HEK293 (cell line): Measurements from ENCODE around the gene ENKD1.

ENCODE experiments used
- CTCF ChIA-PET: fragments of 350-600 bp; formaldehyde crosslinking; extraction: SDS; loops from one replicate; lab custom pipeline; 2021; ENCODE audit warnings: antibody characterized with exemption; lab: Yijun Ruan, JAX
- POLR2A ChIA-PET: fragments of 300-600 bp; formaldehyde crosslinking; extraction: SDS; loops from one replicate; lab custom pipeline; 2020; ENCODE audit warnings: antibody characterized with exemption, inconsistent platforms; lab: Yijun Ruan, JAX
- H3K27ac ChIP-seq: fragments of 200-500 bp; sonication (Bioruptor generic); 2 replicates; pipeline ENCODE4 v1.5.1; 2014; ENCODE audit warnings: low read depth, low read length, control low read depth, inconsistent platforms; ENCODE audit errors: extremely low read depth
- H3K36me3 ChIP-seq, 2 experiments: fragments of 200-500 bp in 1 of 2; sonication (Bioruptor generic) in 1 of 2; 1 replicate in 1 of 2; 2 replicates in 1 of 2; pipeline ENCODE4 v1.5.1; 2014 to 2017; ENCODE audit warnings: inconsistent platforms in 2 of 2, low read length in 2 of 2; ENCODE audit not compliant: control insufficient read depth in 2 of 2, insufficient read depth in 1 of 2
- H3K4me1 ChIP-seq: fragments of 200-500 bp; sonication (Bioruptor generic); 2 replicates; pipeline ENCODE4 v1.5.1; 2014; ENCODE audit warnings: mild to moderate bottlenecking, low read length, inconsistent platforms; ENCODE audit not compliant: control insufficient read depth, insufficient read depth
- H3K4me3 ChIP-seq: 2 replicates; pipeline ENCODE4 v1.5.1; 2011; ENCODE audit warnings: low read depth, mild to moderate bottlenecking, control low read depth, low read length, moderate library complexity
- H3K9me3 ChIP-seq: fragments of 200-500 bp; sonication (Bioruptor generic); 2 replicates; pipeline ENCODE4 v1.5.1; 2014; ENCODE audit warnings: low read depth, low read length, inconsistent platforms; ENCODE audit not compliant: control insufficient read depth, insufficient read depth
- EGR2 ChIP-seq: fragments of 450-650 bp; formaldehyde crosslinking; IDR thresholded peaks from 2 replicates; pipeline ENCODE4 v1.5.1; 2016; ENCODE audit warnings: low read depth, missing biosample characterization, missing genetic modification characterization
- HOXD13 ChIP-seq: sonication (generic); formaldehyde crosslinking; IDR thresholded peaks from 2 replicates; pipeline ENCODE4 v1.8.0; 2022; ENCODE audit warnings: missing genetic modification reagents, borderline replicate concordance
- KLF7 ChIP-seq: fragments of 450-650 bp; formaldehyde crosslinking; IDR thresholded peaks from 2 replicates; pipeline ENCODE4 v1.5.1; 2016; ENCODE audit warnings: missing biosample characterization, missing genetic modification characterization, borderline replicate concordance
- PRDM10 ChIP-seq: fragments of 450-650 bp; formaldehyde crosslinking; IDR thresholded peaks from 2 replicates; pipeline ENCODE4 v1.5.1; 2016; ENCODE audit warnings: missing biosample characterization, missing genetic modification characterization
- PRDM2 ChIP-seq: fragments of 450-650 bp; formaldehyde crosslinking; IDR thresholded peaks from 2 replicates; pipeline ENCODE4 v1.5.1; 2016; ENCODE audit warnings: missing biosample characterization, missing genetic modification characterization, borderline replicate concordance
- PRDM4 ChIP-seq: fragments of 450-650 bp; formaldehyde crosslinking; IDR thresholded peaks from 2 replicates; pipeline ENCODE4 v1.5.1; 2017; ENCODE audit warnings: missing biosample characterization, missing genetic modification characterization
- ZBTB20 ChIP-seq: fragments of 450-650 bp; formaldehyde crosslinking; IDR thresholded peaks from 2 replicates; pipeline ENCODE4 v1.5.1; 2016; ENCODE audit warnings: missing biosample characterization, missing genetic modification characterization
- ZBTB48 ChIP-seq: fragments of 450-650 bp; formaldehyde crosslinking; IDR thresholded peaks from 2 replicates; pipeline ENCODE4 v1.5.1; 2016; ENCODE audit warnings: missing biosample characterization, missing genetic modification characterization
- ZNF112 ChIP-seq: fragments of 450-650 bp; formaldehyde crosslinking; IDR thresholded peaks from 2 replicates; pipeline ENCODE4 v1.5.0; 2017; ENCODE audit warnings: missing biosample characterization, missing genetic modification characterization
- ZNF121 ChIP-seq: fragments of 450-650 bp; formaldehyde crosslinking; IDR thresholded peaks from 2 replicates; pipeline ENCODE4 v1.5.1; 2016; ENCODE audit warnings: missing biosample characterization, missing genetic modification characterization
- ZNF16 ChIP-seq: fragments of 450-650 bp; formaldehyde crosslinking; IDR thresholded peaks from 2 replicates; pipeline ENCODE4 v1.5.1; 2016; ENCODE audit warnings: low read depth, missing biosample characterization, missing genetic modification characterization
- ZNF26 ChIP-seq: fragments of 450-650 bp; formaldehyde crosslinking; IDR thresholded peaks from 2 replicates; pipeline ENCODE4 v1.5.1; 2016; ENCODE audit warnings: missing biosample characterization, missing genetic modification characterization
- ZNF354C ChIP-seq: fragments of 450-650 bp; formaldehyde crosslinking; IDR thresholded peaks from 2 replicates; pipeline ENCODE4 v1.5.1; 2016; ENCODE audit warnings: missing biosample characterization, missing genetic modification characterization, low read depth, borderline replicate concordance
- ZNF362 ChIP-seq: fragments of 450-650 bp; formaldehyde crosslinking; IDR thresholded peaks from 2 replicates; pipeline ENCODE4 v1.5.1; 2016; ENCODE audit warnings: missing biosample characterization, missing genetic modification characterization
- ZNF404 ChIP-seq: fragments of 450-650 bp; formaldehyde crosslinking; IDR thresholded peaks from 2 replicates; pipeline ENCODE4 v1.5.1; 2017; ENCODE audit warnings: missing biosample characterization, missing genetic modification characterization
- ZNF529 ChIP-seq: fragments of 450-650 bp; formaldehyde crosslinking; IDR thresholded peaks from 2 replicates; pipeline ENCODE4 v1.5.1; 2017; ENCODE audit warnings: missing genetic modification characterization, missing biosample characterization; ENCODE audit not compliant: insufficient replicate concordance
- ZNF530 ChIP-seq: fragments of 450-650 bp; formaldehyde crosslinking; IDR thresholded peaks from 2 replicates; pipeline ENCODE4 v1.5.1; 2016; ENCODE audit warnings: low read depth, missing biosample characterization, missing genetic modification characterization
- ZNF585B ChIP-seq: fragments of 450-650 bp; formaldehyde crosslinking; IDR thresholded peaks from 2 replicates; pipeline ENCODE4 v1.5.1; 2016; ENCODE audit warnings: missing biosample characterization, missing genetic modification characterization
- ZSCAN16 ChIP-seq: fragments of 450-650 bp; formaldehyde crosslinking; IDR thresholded peaks from 2 replicates; pipeline ENCODE4 v1.5.1; 2016; ENCODE audit warnings: missing biosample characterization, missing genetic modification characterization

Gene ENKD1

GRCh38 chr16:67656344-67657016, 10.1 kb downstream of the ENKD1 start:
- peaks cover 0 to 46% of the 10 kb centered on the region in 2 experiments; a peak in 1 of 3 replicates for H3K36me3 ChIP-seq
- POLR2A ChIA-PET = interaction anchor here (0.6 kb wide), 2 partner anchors 46 to 184 kb away, joined by 3 to 4 read pairs; no protein-coding TSS in a partner anchor
- TF ChIP-seq ZNF529 (tag by site-specific recombination) = no peak
- TF ChIP-seq ZNF16 (tag by site-specific recombination) = no peak
- TF ChIP-seq PRDM2 (tag by site-specific recombination) = no peak
- TF ChIP-seq ZSCAN16 (tag by site-specific recombination) = no peak
- TF ChIP-seq ZNF585B (tag by site-specific recombination) = no peak
- TF ChIP-seq PRDM4 (tag by site-specific recombination) = no peak
- no peak for TF ChIP-seq ZNF362
- no peak for TF ChIP-seq ZBTB20
- no peak for TF ChIP-seq ZNF121 (tag by site-specific recombination)
- no peak for TF ChIP-seq HOXD13 (CRISPR knock-in tag)
- no peak for TF ChIP-seq ZNF112 (tag by site-specific recombination)
- no peak for TF ChIP-seq PRDM10 (tag by site-specific recombination)
- no peak for TF ChIP-seq ZNF530 (tag by site-specific recombination)
- no peak for TF ChIP-seq EGR2 (tag by site-specific recombination)
- TF ChIP-seq ZNF354C (tag by site-specific recombination) = no peak
- TF ChIP-seq ZNF26 (tag by site-specific recombination) = no peak
- TF ChIP-seq ZBTB48 (tag by site-specific recombination) = no peak
- no peak for TF ChIP-seq ZNF404 (tag by site-specific recombination)
- no peak for TF ChIP-seq KLF7 (tag by site-specific recombination)
- H3K4me1 ChIP-seq = peaks cover 7% of the 10 kb centered on the region; the same call in 1 of the 2 replicates
- no peaks in the 10 kb centered on the region for H3K9me3 ChIP-seq
- CTCF ChIA-PET = interaction anchor here (0.9 to 1.7 kb wide), 2 partner anchors 8 to 175 kb away, joined by 3 read pairs; partner anchors contain the start of gene ATP6V0D1
- H3K4me3 ChIP-seq = no peak overlapping the region
- no peak overlapping the region for H3K27ac ChIP-seq
